ES-I3 (cell line): ENCODE measurements around the gene THOC6.
A peak's percentile ranks its signal among the peaks of the same experiment; 100 is the strongest.

ENCODE experiments used
- H3K36me3 ChIP-seq: 2 replicates; pipeline ENCODE4 v1.6.1; 2013; ENCODE audit warnings: mild to moderate bottlenecking, low read length, control low read depth, moderate library complexity; ENCODE audit not compliant: insufficient read depth
- H3K4me1 ChIP-seq: 2 replicates; pipeline ENCODE4 v1.6.1; 2013; ENCODE audit warnings: mild to moderate bottlenecking, control low read depth, low read length; ENCODE audit not compliant: insufficient read depth
- H3K9ac ChIP-seq: 2 replicates; pipeline ENCODE4 v1.6.1; 2013; ENCODE audit warnings: low read depth, mild to moderate bottlenecking, low read length, moderate library complexity
- H3K9me3 ChIP-seq: 2 replicates; pipeline ENCODE4 v1.6.1; 2013; ENCODE audit warnings: mild to moderate bottlenecking, low read length, moderate library complexity; ENCODE audit not compliant: control insufficient read depth, insufficient read depth

Gene THOC6

GRCh38 chr16:3026003-3026378, 2.2 kb downstream of the THOC6 start:
- H3K9me3 ChIP-seq, result no peaks in the 10 kb centered on the region
- peaks cover 4% of the 10 kb centered on the region; the same call in 1 of the 2 replicates for H3K4me1 ChIP-seq
- H3K36me3 ChIP-seq, result 0 out of 2 replicates have a peak, but pooled peaks cover 5% of the 10 kb centered on the region
- no peak overlapping the region for H3K9ac ChIP-seq

- peaks cover 8% of the 10 kb centered on the region; the same call in 1 of the 2 replicates for H3K4me1 ChIP-seq
- H3K36me3 ChIP-seq, result 0 out of 2 replicates have a peak, but pooled peaks cover 3% of the 10 kb centered on the region
- no peak overlapping the region for H3K9ac ChIP-seq
- H3K9me3 ChIP-seq, result no peaks in the 10 kb centered on the region
Observed at GRCh38 chr16:3026609-3027488, 3.0 kb downstream of the THOC6 start.

- Histone ChIP-seq H3K9ac (no peak overlapping the region), H3K4me1 (peaks cover 8% of the 10 kb centered on the region; the same call in 1 of the 2 replicates), H3K36me3 (no peaks in the 10 kb centered on the region), H3K9me3 (no peaks in the 10 kb centered on the region)
Observed at GRCh38 chr16:3027489-3027795, 3.6 kb downstream of the THOC6 start.

GRCh38 chr16:3027983-3028715, 4.3 kb downstream of the THOC6 start:
- H3K36me3 ChIP-seq, result no peaks in the 10 kb centered on the region
- H3K9ac ChIP-seq, result peak overlapping the region; percentile 36; the same call in 1 of the 2 replicates
- H3K4me1 ChIP-seq, result peaks cover 4% of the 10 kb centered on the region; the same call in 1 of the 2 replicates
- H3K9me3 ChIP-seq, result no peaks in the 10 kb centered on the region

GRCh38 chr16:3028716-3029319, 5.0 kb downstream of the THOC6 start:
- peak overlapping the region; percentile 36; the same call in 1 of the 2 replicates for H3K9ac ChIP-seq
- H3K9me3 ChIP-seq, result no peaks in the 10 kb centered on the region
- H3K4me1 ChIP-seq, result peaks cover 4% of the 10 kb centered on the region; the same call in 1 of the 2 replicates
- H3K36me3 ChIP-seq, result no peaks in the 10 kb centered on the region

- no peaks in the 10 kb centered on the region for H3K9me3 ChIP-seq
- H3K9ac ChIP-seq, result no peak overlapping the region
- H3K4me1 ChIP-seq, result peaks cover 4% of the 10 kb centered on the region; the same call in 1 of the 2 replicates
- H3K36me3 ChIP-seq, result no peaks in the 10 kb centered on the region
Observed at GRCh38 chr16:3029491-3030221, 5.8 kb downstream of the THOC6 start.

GRCh38 chr16:3030222-3031212, 6.7 kb downstream of the THOC6 start:
- peaks cover 4% of the 10 kb centered on the region; the same call in 1 of the 2 replicates for H3K4me1 ChIP-seq
- H3K36me3 ChIP-seq, result no peaks in the 10 kb centered on the region
- no peaks in the 10 kb centered on the region for H3K9me3 ChIP-seq
- no peak overlapping the region for H3K9ac ChIP-seq

- Histone ChIP-seq H3K9ac (no peak overlapping the region), H3K9me3 (no peaks in the 10 kb centered on the region), H3K4me1 (peaks cover 4% of the 10 kb centered on the region; the same call in 1 of the 2 replicates), H3K36me3 (no peaks in the 10 kb centered on the region)
Observed at GRCh38 chr16:3032624-3033023, 8.8 kb downstream of the THOC6 start.

- Histone ChIP-seq H3K4me1 (peaks cover 4% of the 10 kb centered on the region; the same call in 1 of the 2 replicates), H3K36me3 (no peaks in the 10 kb centered on the region), H3K9me3 (no peaks in the 10 kb centered on the region), H3K9ac (peak overlapping the region; percentile 35)
Observed at GRCh38 chr16:3035289-3035971, 11.6 kb downstream of the THOC6 start.

- Histone ChIP-seq H3K4me1 (peaks cover 4% of the 10 kb centered on the region; the same call in 1 of the 2 replicates), H3K36me3 (no peaks in the 10 kb centered on the region), H3K9me3 (no peaks in the 10 kb centered on the region), H3K9ac (peak overlapping the region; percentile 35)
Observed at GRCh38 chr16:3035972-3036725, 12.3 kb downstream of the THOC6 start.

GRCh38 chr16:3036726-3037315, 13.0 kb downstream of the THOC6 start, which contains the start of gene BICDL2:
Gene BICDL2, minus strand, starts transcription at chr16:3036944. Its CDS starts 1,448 bp downstream, at chr16:3035496.
- Histone ChIP-seq H3K9ac (peak within 1 kb of the TSS; percentile 35), H3K4me1 (no peaks in the 10 kb centered on the region), H3K36me3 (no peaks in the 10 kb centered on the region), H3K9me3 (no peaks in the 10 kb centered on the region)

- H3K4me1 ChIP-seq, result no peaks in the 10 kb centered on the region
- no peak overlapping the region for H3K9ac ChIP-seq
- no peaks in the 10 kb centered on the region for H3K9me3 ChIP-seq
Observed at GRCh38 chr16:3038256-3038655, 14.4 kb downstream of the THOC6 start.

More at GRCh38 chr16:3038256-3038655, 14.4 kb downstream of the THOC6 start:
- no peaks in the 10 kb centered on the region for H3K36me3 ChIP-seq
